ENCODE data around the gene LIPC.

Gene LIPC

DNA sequence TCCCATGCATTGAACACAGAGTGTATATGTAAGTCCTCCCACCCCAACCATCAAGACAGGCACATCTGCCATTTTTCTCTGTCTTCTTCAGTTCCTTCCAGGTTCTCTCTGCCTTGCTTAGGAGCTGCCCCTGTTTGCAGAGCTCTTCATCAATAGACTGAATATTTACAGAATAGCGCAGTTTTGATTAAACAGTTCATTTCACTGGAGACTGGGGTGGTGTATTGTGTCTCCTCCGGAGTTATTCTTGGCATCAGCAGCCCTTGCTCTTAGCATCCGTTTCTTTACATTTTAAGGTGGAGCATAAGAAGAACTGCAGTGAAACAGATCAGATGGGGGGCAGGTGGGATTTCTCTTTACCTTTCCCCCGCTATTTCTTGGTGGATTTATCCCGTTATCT lies 87.7 kb downstream of the LIPC start (continued):
- TF ChIP-seq ZNF768 (tag by site-specific recombination; IDR thresholded peaks at IDR 0.05) = no peak
- TF ChIP-seq ZNF660 (tag by site-specific recombination; IDR thresholded peaks at IDR 0.05) = no peak
- no peak for TF ChIP-seq ZNF776 (tag by site-specific recombination; IDR thresholded peaks at IDR 0.05; ENCODE audit: borderline replicate concordance)
- no peak for TF ChIP-seq HOXA7 (CRISPR knock-in tag; IDR thresholded peaks at IDR 0.05; ENCODE audit: borderline replicate concordance)

DNA sequence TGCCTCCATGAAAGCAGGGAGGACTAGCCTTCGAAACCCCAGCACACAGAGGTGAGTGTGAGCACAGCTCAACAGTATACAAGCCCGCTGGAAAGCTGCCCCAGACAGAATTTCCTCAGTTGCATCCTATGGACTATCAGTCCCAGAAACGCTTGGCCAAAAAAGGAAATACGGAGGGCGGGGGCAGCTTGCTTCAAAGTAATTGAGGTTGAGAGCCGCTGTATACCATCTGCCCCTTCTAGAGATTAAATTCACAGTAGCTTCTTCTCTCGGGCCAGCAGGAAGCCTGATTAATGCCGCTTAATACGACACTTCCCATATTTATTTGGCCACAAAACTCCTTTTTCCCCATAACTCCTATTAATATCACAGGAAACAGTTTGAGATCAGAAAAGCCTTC lies 88.7 kb downstream of the LIPC start:
- Histone ChIP-seq H3K27ac (ENCODE audit: extremely low read depth, low read depth, low read length) (no peak overlapping the region), H3K9me3 (ENCODE audit: control insufficient read depth, insufficient read depth, low read depth, low read length) (no peaks in the 10 kb centered on the region), H3K4me1 (ENCODE audit: control insufficient read depth, insufficient read depth, low read length) (no peaks in the 10 kb centered on the region), H3K36me3 (ENCODE audit: control insufficient read depth in 2 of 2, insufficient read depth in 1 of 2, low read length in 2 of 2) (no peaks in the 10 kb centered on the region), H3K4me3 (ENCODE audit: low read depth, low read length) (no peak overlapping the region)
- no peak for TF ChIP-seq ZNF121 (tag by site-specific recombination; IDR thresholded peaks at IDR 0.05)
- TF ChIP-seq, protein P1, sequence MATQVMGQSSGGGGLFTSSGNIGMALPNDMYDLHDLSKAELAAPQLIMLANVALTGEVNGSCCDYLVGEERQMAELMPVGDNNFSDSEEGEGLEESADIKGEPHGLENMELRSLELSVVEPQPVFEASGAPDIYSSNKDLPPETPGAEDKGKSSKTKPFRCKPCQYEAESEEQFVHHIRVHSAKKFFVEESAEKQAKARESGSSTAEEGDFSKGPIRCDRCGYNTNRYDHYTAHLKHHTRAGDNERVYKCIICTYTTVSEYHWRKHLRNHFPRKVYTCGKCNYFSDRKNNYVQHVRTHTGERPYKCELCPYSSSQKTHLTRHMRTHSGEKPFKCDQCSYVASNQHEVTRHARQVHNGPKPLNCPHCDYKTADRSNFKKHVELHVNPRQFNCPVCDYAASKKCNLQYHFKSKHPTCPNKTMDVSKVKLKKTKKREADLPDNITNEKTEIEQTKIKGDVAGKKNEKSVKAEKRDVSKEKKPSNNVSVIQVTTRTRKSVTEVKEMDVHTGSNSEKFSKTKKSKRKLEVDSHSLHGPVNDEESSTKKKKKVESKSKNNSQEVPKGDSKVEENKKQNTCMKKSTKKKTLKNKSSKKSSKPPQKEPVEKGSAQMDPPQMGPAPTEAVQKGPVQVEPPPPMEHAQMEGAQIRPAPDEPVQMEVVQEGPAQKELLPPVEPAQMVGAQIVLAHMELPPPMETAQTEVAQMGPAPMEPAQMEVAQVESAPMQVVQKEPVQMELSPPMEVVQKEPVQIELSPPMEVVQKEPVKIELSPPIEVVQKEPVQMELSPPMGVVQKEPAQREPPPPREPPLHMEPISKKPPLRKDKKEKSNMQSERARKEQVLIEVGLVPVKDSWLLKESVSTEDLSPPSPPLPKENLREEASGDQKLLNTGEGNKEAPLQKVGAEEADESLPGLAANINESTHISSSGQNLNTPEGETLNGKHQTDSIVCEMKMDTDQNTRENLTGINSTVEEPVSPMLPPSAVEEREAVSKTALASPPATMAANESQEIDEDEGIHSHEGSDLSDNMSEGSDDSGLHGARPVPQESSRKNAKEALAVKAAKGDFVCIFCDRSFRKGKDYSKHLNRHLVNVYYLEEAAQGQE (tag by site-specific recombination; IDR thresholded peaks at IDR 0.05) = no peak
- no peak for TF ChIP-seq MYNN (tag by site-specific recombination; IDR thresholded peaks at IDR 0.05; ENCODE audit: borderline replicate concordance)
- no peak for TF ChIP-seq ZNF768 (tag by site-specific recombination; IDR thresholded peaks at IDR 0.05)
- no peak for TF ChIP-seq KLF7 (tag by site-specific recombination; IDR thresholded peaks at IDR 0.05; ENCODE audit: borderline replicate concordance)
- no peak for TF ChIP-seq ZNF416 (tag by site-specific recombination; IDR thresholded peaks at IDR 0.05)
- no peak for TF ChIP-seq KLF8 (tag by site-specific recombination; IDR thresholded peaks at IDR 0.05)
- TF ChIP-seq ZBTB17 (tag by site-specific recombination; IDR thresholded peaks at IDR 0.05) = no peak
- TF ChIP-seq ZNF837 (tag by site-specific recombination; IDR thresholded peaks at IDR 0.05) = no peak
- TF ChIP-seq SALL2 (tag by site-specific recombination; IDR thresholded peaks at IDR 0.05; ENCODE audit: borderline replicate concordance) = no peak
- no peak for TF ChIP-seq ZNF621 (tag by site-specific recombination; IDR thresholded peaks at IDR 0.05)
- TF ChIP-seq, protein P2, sequence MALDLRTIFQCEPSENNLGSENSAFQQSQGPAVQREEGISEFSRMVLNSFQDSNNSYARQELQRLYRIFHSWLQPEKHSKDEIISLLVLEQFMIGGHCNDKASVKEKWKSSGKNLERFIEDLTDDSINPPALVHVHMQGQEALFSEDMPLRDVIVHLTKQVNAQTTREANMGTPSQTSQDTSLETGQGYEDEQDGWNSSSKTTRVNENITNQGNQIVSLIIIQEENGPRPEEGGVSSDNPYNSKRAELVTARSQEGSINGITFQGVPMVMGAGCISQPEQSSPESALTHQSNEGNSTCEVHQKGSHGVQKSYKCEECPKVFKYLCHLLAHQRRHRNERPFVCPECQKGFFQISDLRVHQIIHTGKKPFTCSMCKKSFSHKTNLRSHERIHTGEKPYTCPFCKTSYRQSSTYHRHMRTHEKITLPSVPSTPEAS (tag by site-specific recombination; IDR thresholded peaks at IDR 0.05) = no peak
- TF ChIP-seq, protein P3, sequence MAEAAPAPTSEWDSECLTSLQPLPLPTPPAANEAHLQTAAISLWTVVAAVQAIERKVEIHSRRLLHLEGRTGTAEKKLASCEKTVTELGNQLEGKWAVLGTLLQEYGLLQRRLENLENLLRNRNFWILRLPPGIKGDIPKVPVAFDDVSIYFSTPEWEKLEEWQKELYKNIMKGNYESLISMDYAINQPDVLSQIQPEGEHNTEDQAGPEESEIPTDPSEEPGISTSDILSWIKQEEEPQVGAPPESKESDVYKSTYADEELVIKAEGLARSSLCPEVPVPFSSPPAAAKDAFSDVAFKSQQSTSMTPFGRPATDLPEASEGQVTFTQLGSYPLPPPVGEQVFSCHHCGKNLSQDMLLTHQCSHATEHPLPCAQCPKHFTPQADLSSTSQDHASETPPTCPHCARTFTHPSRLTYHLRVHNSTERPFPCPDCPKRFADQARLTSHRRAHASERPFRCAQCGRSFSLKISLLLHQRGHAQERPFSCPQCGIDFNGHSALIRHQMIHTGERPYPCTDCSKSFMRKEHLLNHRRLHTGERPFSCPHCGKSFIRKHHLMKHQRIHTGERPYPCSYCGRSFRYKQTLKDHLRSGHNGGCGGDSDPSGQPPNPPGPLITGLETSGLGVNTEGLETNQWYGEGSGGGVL (tag by site-specific recombination; IDR thresholded peaks at IDR 0.05) = no peak
- no peak for TF ChIP-seq ZNF514 (tag by site-specific recombination; IDR thresholded peaks at IDR 0.05)
- TF ChIP-seq, protein P4, sequence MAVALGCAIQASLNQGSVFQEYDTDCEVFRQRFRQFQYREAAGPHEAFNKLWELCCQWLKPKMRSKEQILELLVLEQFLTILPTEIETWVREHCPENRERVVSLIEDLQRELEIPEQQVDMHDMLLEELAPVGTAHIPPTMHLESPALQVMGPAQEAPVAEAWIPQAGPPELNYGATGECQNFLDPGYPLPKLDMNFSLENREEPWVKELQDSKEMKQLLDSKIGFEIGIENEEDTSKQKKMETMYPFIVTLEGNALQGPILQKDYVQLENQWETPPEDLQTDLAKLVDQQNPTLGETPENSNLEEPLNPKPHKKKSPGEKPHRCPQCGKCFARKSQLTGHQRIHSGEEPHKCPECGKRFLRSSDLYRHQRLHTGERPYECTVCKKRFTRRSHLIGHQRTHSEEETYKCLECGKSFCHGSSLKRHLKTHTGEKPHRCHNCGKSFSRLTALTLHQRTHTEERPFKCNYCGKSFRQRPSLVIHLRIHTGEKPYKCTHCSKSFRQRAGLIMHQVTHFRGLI (tag by site-specific recombination; IDR thresholded peaks at IDR 0.05) = no peak
- no peak for TF ChIP-seq KLF10 (tag by site-specific recombination; IDR thresholded peaks at IDR 0.05)
- TF ChIP-seq IKZF3 (tag by site-specific recombination; IDR thresholded peaks at IDR 0.05) = no peak
- TF ChIP-seq ZNF138 (tag by site-specific recombination; IDR thresholded peaks at IDR 0.05; ENCODE audit: borderline replicate concordance) = no peak
- TF ChIP-seq ZNF174 (tag by site-specific recombination; IDR thresholded peaks at IDR 0.05) = no peak
- CTCF ChIA-PET = no interaction called here
- POLR2A ChIA-PET = no interaction called here

Measured in HEK293 (cell line).